H1 (cell line): Measurements from ENCODE around the gene FAM163A. TPM values are rescaled to one million over a fixed set of nuclear protein-coding genes. Genes with fewer than 3 reads are reported as not detected.

Source experiments
- CTCF ChIA-PET: fragments of 300-600 bp; sonication (Branson Sonifier 250); formaldehyde crosslinking; loops from one replicate; lab custom pipeline; 2021; ENCODE audit not compliant: partially characterized antibody; lab: Charles Lee
- POLR2A ChIA-PET: fragments of 300-600 bp; sonication (Branson Sonifier 250); formaldehyde crosslinking; loops from one replicate; lab custom pipeline; 2021; ENCODE audit warnings: inconsistent platforms; ENCODE audit not compliant: partially characterized antibody; lab: Charles Lee
- DNase-seq, 2 experiments: peaks; one replicate each; pipeline versions ENCODE4 v3.0.0 to v3.0.0-alpha.2; 2010 to 2022; ENCODE audit warnings: low spot score in 2 of 2, low read depth in 1 of 2, mixed read lengths in 1 of 2
- FAIRE-seq: peaks from 2 replicates; lab custom pipeline; 2011; peaks lifted over from hg19 to GRCh38; lab: Jason Lieb, UNC
- H2AFZ ChIP-seq: 2 replicates; pipeline ENCODE4 v1.8.1; 2012; ENCODE audit warnings: low read length, inconsistent platforms
- H2AK5ac ChIP-seq: 2 replicates; pipeline ENCODE4 v1.6.1; 2013; ENCODE audit warnings: low read depth, low read length
- H2BK120ac ChIP-seq: replicated peaks from 2 replicates; pipeline ENCODE3; 2013; ENCODE audit warnings: low read depth, low read length, inconsistent platforms
- H2BK12ac ChIP-seq: 2 replicates; pipeline ENCODE4 v1.6.1; 2013; ENCODE audit warnings: low read depth, low read length
- H2BK15ac ChIP-seq: 2 replicates; pipeline ENCODE4 v1.6.1; 2013; ENCODE audit warnings: low read length
- H2BK20ac ChIP-seq: 2 replicates; pipeline ENCODE4 v1.6.1; 2013; ENCODE audit warnings: low read length
- H2BK5ac ChIP-seq: 2 replicates; pipeline ENCODE4 v1.6.1; 2013; ENCODE audit warnings: low read depth, low read length
- H3K14ac ChIP-seq: 2 replicates; pipeline ENCODE4 v1.6.1; 2013; ENCODE audit warnings: inconsistent platforms; ENCODE audit not compliant: insufficient read length
- H3K18ac ChIP-seq: 2 replicates; pipeline ENCODE4 v1.6.1; 2013; ENCODE audit warnings: low read length; ENCODE audit errors: extremely low read depth
- H3K23ac ChIP-seq: 2 replicates; pipeline ENCODE4 v1.6.1; 2013; ENCODE audit warnings: inconsistent platforms; ENCODE audit not compliant: insufficient read length
- H3K23me2 ChIP-seq: 2 replicates; pipeline ENCODE4 v1.6.1; 2013; ENCODE audit warnings: low read depth, low read length
- H3K27ac ChIP-seq: 2 replicates; pipeline ENCODE4 v1.6.1; 2011; ENCODE audit warnings: low read depth, low read length, inconsistent platforms
- H3K27me3 ChIP-seq, 4 experiments: replicated peaks in 1 of 4; 1 replicate in 1 of 4; 2 replicates in 3 of 4; pipeline versions ENCODE4 v1.6.1 to v1.8.1; 2011 to 2013; ENCODE audit warnings: low read length in 3 of 4, mild to moderate bottlenecking in 3 of 4, inconsistent platforms in 2 of 4, mixed read lengths in 2 of 4, moderate library complexity in 1 of 4; ENCODE audit not compliant: control insufficient read depth in 3 of 4, insufficient read depth in 3 of 4; ENCODE audit errors: extremely low read depth in 1 of 4
- H3K36me3 ChIP-seq, 4 experiments: 2 replicates each; pipeline versions ENCODE4 v1.6.1 to v1.8.1; 2011 to 2013; ENCODE audit warnings: mild to moderate bottlenecking in 4 of 4, low read length in 3 of 4, moderate library complexity in 2 of 4, control low read depth in 1 of 4, inconsistent platforms in 1 of 4; ENCODE audit not compliant: insufficient read depth in 4 of 4, control insufficient read depth in 2 of 4
- H3K4ac ChIP-seq: replicated peaks from 2 replicates; pipeline ENCODE3; 2013; ENCODE audit warnings: low read length, low read depth, mixed read lengths, inconsistent platforms; ENCODE audit not compliant: insufficient read length
- H3K4me1 ChIP-seq, 4 experiments: replicated peaks in 1 of 4; 1 replicate in 1 of 4; 2 replicates in 3 of 4; pipeline versions ENCODE4 v1.6.1 to v1.8.1; 2011 to 2013; ENCODE audit warnings: low read length in 3 of 4, inconsistent platforms in 2 of 4, mixed read lengths in 1 of 4; ENCODE audit not compliant: insufficient read depth in 4 of 4, control insufficient read depth in 3 of 4
- H3K4me2 ChIP-seq, 2 experiments: 2 replicates each; pipeline versions ENCODE4 v1.6.1 to v1.8.1; 2011 to 2013; ENCODE audit warnings: low read depth in 2 of 2, low read length in 2 of 2, control low read depth in 1 of 2, inconsistent platforms in 1 of 2, mild to moderate bottlenecking in 1 of 2; ENCODE audit not compliant: insufficient read depth in 1 of 2
- H3K4me3 ChIP-seq, 4 experiments: fragments of 200-600, 300-600 bp in 1 of 4; sonication (generic), shearing (Covaris generic), sonication (Bioruptor Twin) in 1 of 4; 2 replicates each; pipeline versions ENCODE4 v1.5.1 to v1.8.1; 2011 to 2016; ENCODE audit warnings: low read length in 4 of 4, low read depth in 3 of 4, control low read depth in 2 of 4, inconsistent platforms in 2 of 4, mild to moderate bottlenecking in 2 of 4, mixed read lengths in 1 of 4, moderate library complexity in 1 of 4; ENCODE audit not compliant: insufficient read depth in 2 of 4; ENCODE audit errors: extremely low read depth in 1 of 4
- H3K56ac ChIP-seq: replicated peaks from 2 replicates; pipeline ENCODE3; 2013; ENCODE audit warnings: low read depth, mild to moderate bottlenecking, mixed read lengths, low read length, inconsistent platforms; ENCODE audit not compliant: insufficient read length
- H3K79me1 ChIP-seq: 2 replicates; pipeline ENCODE4 v1.6.1; 2013; ENCODE audit warnings: low read depth, low read length, control low read depth
- H3K79me2 ChIP-seq, 2 experiments: 2 replicates each; pipeline versions ENCODE4 v1.6.1 to v1.8.1; 2012 to 2013; ENCODE audit warnings: low read length in 2 of 2, mild to moderate bottlenecking in 2 of 2, inconsistent platforms in 1 of 2; ENCODE audit not compliant: insufficient read depth in 2 of 2, control insufficient read depth in 1 of 2
- H3K9ac ChIP-seq, 4 experiments: replicated peaks in 1 of 4; 1 replicate in 1 of 4; 2 replicates in 3 of 4; pipeline versions ENCODE4 v1.6.1 to v1.8.1; 2011 to 2013; ENCODE audit warnings: low read depth in 3 of 4, low read length in 3 of 4, control low read depth in 2 of 4, mild to moderate bottlenecking in 2 of 4, moderate library complexity in 2 of 4, inconsistent platforms in 1 of 4; ENCODE audit errors: extremely low read depth in 1 of 4
- H3K9me3 ChIP-seq, 2 experiments: 2 replicates each; pipeline versions ENCODE4 v1.6.1 to v1.8.1; 2012 to 2013; ENCODE audit warnings: mild to moderate bottlenecking in 2 of 2, moderate library complexity in 2 of 2, control low read depth in 1 of 2, inconsistent platforms in 1 of 2, low read depth in 1 of 2, low read length in 1 of 2, mixed read lengths in 1 of 2; ENCODE audit not compliant: insufficient read depth in 2 of 2
- H4K20me1 ChIP-seq, 2 experiments: replicated peaks in 1 of 2; 2 replicates each; pipeline versions ENCODE3 to v1.8.1; 2011 to 2013; ENCODE audit warnings: inconsistent platforms in 2 of 2, low read length in 2 of 2, mild to moderate bottlenecking in 1 of 2; ENCODE audit not compliant: insufficient read depth in 2 of 2, control insufficient read depth in 1 of 2
- H4K5ac ChIP-seq: 2 replicates; pipeline ENCODE4 v1.6.1; 2013; ENCODE audit warnings: low read length, low read depth, mixed read lengths, inconsistent platforms; ENCODE audit not compliant: insufficient read length
- H4K8ac ChIP-seq: 2 replicates; pipeline ENCODE4 v1.8.0; 2013; ENCODE audit warnings: mild to moderate bottlenecking, moderate library complexity, low read length, inconsistent platforms; ENCODE audit not compliant: insufficient read depth; ENCODE audit errors: extremely low read depth
- H4K91ac ChIP-seq: replicated peaks from 2 replicates; pipeline ENCODE3; 2013; ENCODE audit warnings: low read length, mixed read lengths, inconsistent platforms; ENCODE audit not compliant: insufficient read length
- PHF8 ChIP-seq: fragments of 200-600 bp; sonication (generic); conservative IDR thresholded peaks from 2 replicates; pipeline ENCODE4 v1.7.1; 2012; ENCODE audit warnings: low read depth, mild to moderate bottlenecking, inconsistent platforms, low read length, moderate library complexity
- WGBS, 2 experiments: shearing (Covaris generic) in 1 of 2; methylation state at CpG; one replicate each; pipeline versions ENCODE4 v1.1.6 to v1.1.7; 2013 to 2015; ENCODE audit warnings: low lambda C conversion rate in 2 of 2, mixed read lengths in 2 of 2, inconsistent platforms in 1 of 2, low coverage in 1 of 2, missing lambda C conversion rate in 1 of 2; ENCODE audit not compliant: insufficient replicate concordance in 2 of 2, insufficient coverage in 1 of 2, insufficient read length in 1 of 2; ENCODE audit errors: extremely low coverage in 1 of 2, missing lambda C conversion rate in 1 of 2; 5-methylcytosine and 5-hydroxymethylcytosine counted together
- polyA plus RNA-seq, 7 experiments: library from polyadenylated mRNA; depleted of rRNA in 3 of 7; stranded (reverse) in 5 of 7; unstranded in 2 of 7; fragments of >200 nt in 5 of 7; fragments of 200-250 nt in 2 of 7; gene quantifications; 1 replicate in 5 of 7; 2 replicates in 1 of 7; 4 replicates in 1 of 7; pipeline versions ENCODE4 v1.2.1 to v1.2.3, GENCODE V29; 2011 to 2013; ENCODE audit warnings: missing spikeins in 2 of 7, mixed read lengths in 2 of 7
- total RNA-seq: library from RNA; stranded (reverse); fragmentation: NEBNext Ultra II Directional; extraction: Animal tissue kit (Norgen Biotek cat#: 25700); gene quantifications from 2 replicates; pipeline ENCODE4 v1.2.1, GENCODE V29; 2021

The FAM163A gene
- total and polyA plus RNA-seq, 2 of the 8 experiments (the other 6 are each of a cell fraction or from before 2014, with no cell fraction given): 0.13 to 0.18 TPM

DNA sequence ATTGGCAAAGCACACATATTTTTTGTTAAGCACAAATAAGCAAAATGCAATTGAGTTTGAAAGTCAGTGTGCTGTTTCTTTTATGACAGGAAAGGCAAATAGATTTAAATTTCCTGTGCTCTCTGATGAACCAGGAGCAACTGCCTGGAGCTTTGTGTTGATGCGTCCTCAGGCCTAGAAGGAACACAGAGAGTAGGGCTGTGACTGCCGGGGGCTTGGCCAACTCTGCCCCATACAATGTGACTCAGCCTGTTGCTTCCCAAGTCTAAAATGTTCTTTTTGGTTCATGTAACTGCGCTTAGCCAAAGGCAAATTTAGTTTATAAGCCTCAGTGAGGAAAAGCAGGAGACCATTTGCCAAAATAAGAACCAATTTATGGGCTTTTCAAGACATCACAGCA lies 97.0 kb downstream of the FAM163A start:
- Histone ChIP-seq H3K36me3 (peaks cover 0 to 2% (median 0%) of the 10 kb centered on the region in 4 experiments; a peak in 1 of 8 replicates), H2BK120ac (no peak overlapping the region), H3K27ac (no peak overlapping the region), H3K79me2 (no peaks in the 10 kb centered on the region), H4K20me1 (peaks cover 0 to 2% of the 10 kb centered on the region in 2 experiments), H2BK20ac (no peak overlapping the region), H3K4ac (no peak overlapping the region), H3K18ac (no peak overlapping the region), H4K8ac (no peak overlapping the region), H3K4me1 (no peaks in the 10 kb centered on the region), H3K56ac (no peak overlapping the region), H3K9me3 (no peaks in the 10 kb centered on the region; a peak in 1 of 4 replicates), H3K23ac (no peak overlapping the region), H2BK5ac (no peak overlapping the region), H3K4me2 (no peak overlapping the region), H4K91ac (no peak overlapping the region), H3K27me3 (no peaks in the 10 kb centered on the region), H3K79me1 (no peaks in the 10 kb centered on the region), H2AK5ac (no peak overlapping the region), H3K23me2 (no peaks in the 10 kb centered on the region), H3K9ac (no peak overlapping the region), H2BK12ac (no peak overlapping the region), H2AFZ (no peak overlapping the region), H4K5ac (no peak overlapping the region), H2BK15ac (no peak overlapping the region), H3K4me3 (no peak overlapping the region), H3K14ac (no peak overlapping the region)
- ChIA-PET POLR2A (interaction anchor here (0.5 kb wide), 1 partner anchor 911 kb away, joined by 3 read pairs; no protein-coding TSS in a partner anchor), CTCF (interaction anchor here (1.3 to 5.1 kb wide), 3 partner anchors 9 to 30 kb away, joined by 3 to 26 read pairs (median 5); no protein-coding TSS in a partner anchor)
- no peak for TF ChIP-seq PHF8
- FAIRE-seq (no peak), DNase-seq (no peak)
- 94% methylated on average over 3 of the region's 3 CpGs; no CpG with 5 or more reads in 1 of the 2 experiments for WGBS, 2 experiments
